ENCODE data around the gene CDK7. TPM values are rescaled to one million over a fixed set of nuclear protein-coding genes. Genes with fewer than 3 reads are reported as not detected.

CDK7 gene
- 44.2 and 62.1 TPM in 2 replicates for polyA plus RNA-seq (2012; rRNA removed)
- polyA plus RNA-seq (2012; cell fraction: cytosol; rRNA removed) = 71.0 and 91.6 TPM in 2 replicates
- polyA plus RNA-seq (2012; cell fraction: nucleus; rRNA removed) = 14.1 and 41.0 TPM in 2 replicates

GRCh38 chr5:69234457-69235268 is at the start of gene CDK7:
Gene CDK7, plus strand, starts transcription at chr5:69234886. Its CDS starts 90 bp downstream, at chr5:69234976.
- Histone ChIP-seq H3K9me3 (no peaks in the 10 kb centered on the region), H3K27ac (ENCODE audit: low read depth in 2 of 2, low read length in 1 of 2) (peak within 1 kb of the TSS; percentile 66 to 79), H4K20me1 (ENCODE audit: insufficient read depth) (no peaks in the 10 kb centered on the region), H3K9me2 (no peaks in the 10 kb centered on the region), H3K4me2 (peak within 1 kb of the TSS; percentile 86), H3K27me3 (ENCODE audit: insufficient read depth) (no peaks in the 10 kb centered on the region), H2AFZ (ENCODE audit: low read depth) (peak within 1 kb of the TSS; percentile 82), H3K4me1 (ENCODE audit: control insufficient read depth in 1 of 2, insufficient read depth in 2 of 2, low read depth in 1 of 2, low read length in 1 of 2) (peaks cover 4 to 6% of the 10 kb centered on the region in 2 experiments; a peak in 2 of 4 replicates), H3K79me2 (ENCODE audit: insufficient read depth) (peaks cover 43% of the 10 kb centered on the region), H3K9ac (peak within 1 kb of the TSS; percentile 80), H3K36me3 (replicated peaks in 1 of 2; ENCODE audit: control insufficient read depth in 1 of 2, insufficient read depth in 2 of 2, low read length in 1 of 2) (peaks cover 11 to 20% of the 10 kb centered on the region in 2 experiments), H3F3A (replicated peaks; ENCODE audit: insufficient read depth) (peaks cover 36% of the 10 kb centered on the region), H3K4me3 (ENCODE audit: low read depth in 2 of 2, low read length in 1 of 2) (peak within 1 kb of the TSS; percentile 70 to 86)
- ChIA-PET CTCF (interaction anchor here (0.6 to 1.9 kb wide), 2 partner anchors 57 to 141 kb away, joined by 3 to 8 read pairs; partner anchors contain the start of gene SLC30A5), POLR2A (interaction anchor here (0.6 kb wide), 1 partner anchor 132 kb away, joined by 3 read pairs; no protein-coding TSS in a partner anchor)
- 0% methylated on average over 44 of the region's 49 CpGs for WGBS (ENCODE audit: low lambda C conversion rate)
- DNase-seq = peak; percentile 93
- TF ChIP-seq IRF3 (IDR thresholded peaks at IDR 0.05; ENCODE audit: low read depth, low read length) (no peak), EP300 (IDR thresholded peaks at IDR 0.05; ENCODE audit: borderline replicate concordance in 1 of 2, low read depth in 1 of 2, low read length in 1 of 2) (no peak), RAD21 (IDR thresholded peaks at IDR 0.05; ENCODE audit: low read length) (no peak), RXRA (IDR thresholded peaks at IDR 0.05; ENCODE audit: borderline replicate concordance, low read depth) (no peak), YY1 (IDR thresholded peaks at IDR 0.05; ENCODE audit: low read depth) (peak; percentile 87), RFX5 (IDR thresholded peaks at IDR 0.05; ENCODE audit: low read length) (no peak), NRF1 (IDR thresholded peaks at IDR 0.05; ENCODE audit: low read depth, low read length) (peak; percentile 65), GATA2 (CRISPR knock-in tag; IDR thresholded peaks at IDR 0.05) (no peak), REST (IDR thresholded peaks at IDR 0.05; ENCODE audit: low read depth, low read length) (no peak), USF1 (IDR thresholded peaks at IDR 0.05; ENCODE audit: borderline replicate concordance, low read depth) (peak; percentile 99), POLR2AphosphoS5 (IDR thresholded peaks at IDR 0.05; ENCODE audit: low read depth, low read length) (peak; percentile 90), EZH2phosphoT487 (IDR thresholded peaks at IDR 0.05; ENCODE audit: borderline replicate concordance, low read depth) (no peak), USF2 (IDR thresholded peaks at IDR 0.05; ENCODE audit: borderline replicate concordance, low read depth, low read length) (peak; percentile 94), JUND (IDR thresholded peaks at IDR 0.05) (no peak), CHD2 (IDR thresholded peaks at IDR 0.05; ENCODE audit: low read length, partially characterized antibody) (peak; percentile 56), ZBTB33 (IDR thresholded peaks at IDR 0.05; ENCODE audit: borderline replicate concordance, low read depth) (no peak), CTCF (IDR thresholded peaks at IDR 0.05) (no peak), MXI1 (IDR thresholded peaks at IDR 0.05; ENCODE audit: low read depth, low read length) (peak; percentile 93), NFIC (IDR thresholded peaks at IDR 0.05; ENCODE audit: borderline replicate concordance) (peak; percentile 33; the same call in 1 of the 2 replicates), MAX (IDR thresholded peaks at IDR 0.05; ENCODE audit: low read depth) (peak; percentile 63; the same call in 1 of the 2 replicates)

Measured in SK-N-SH (cell line).